HG03442 (cell line): ENCODE results near the gene PELI3.
"Not testable (repeated sequence)": the region's sequence is repeated elsewhere in the genome, so short reads cannot be mapped to it uniquely, and the experiment has no call there.

Source experiments
- ATAC-seq: cut with Tn5 transposase; IDR thresholded peaks from one replicate; pipeline ENCODE4 v1.9.1; 2021; ENCODE audit warnings: mild to moderate bottlenecking, moderate library complexity; ENCODE audit not compliant: unreplicated experiment

The PELI3 gene, protein sequence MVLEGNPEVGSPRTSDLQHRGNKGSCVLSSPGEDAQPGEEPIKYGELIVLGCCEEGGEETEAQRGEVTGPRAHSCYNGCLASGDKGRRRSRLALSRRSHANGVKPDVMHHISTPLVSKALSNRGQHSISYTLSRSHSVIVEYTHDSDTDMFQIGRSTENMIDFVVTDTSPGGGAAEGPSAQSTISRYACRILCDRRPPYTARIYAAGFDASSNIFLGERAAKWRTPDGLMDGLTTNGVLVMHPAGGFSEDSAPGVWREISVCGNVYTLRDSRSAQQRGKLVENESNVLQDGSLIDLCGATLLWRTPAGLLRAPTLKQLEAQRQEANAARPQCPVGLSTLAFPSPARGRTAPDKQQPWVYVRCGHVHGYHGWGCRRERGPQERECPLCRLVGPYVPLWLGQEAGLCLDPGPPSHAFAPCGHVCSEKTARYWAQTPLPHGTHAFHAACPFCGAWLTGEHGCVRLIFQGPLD

DNA sequence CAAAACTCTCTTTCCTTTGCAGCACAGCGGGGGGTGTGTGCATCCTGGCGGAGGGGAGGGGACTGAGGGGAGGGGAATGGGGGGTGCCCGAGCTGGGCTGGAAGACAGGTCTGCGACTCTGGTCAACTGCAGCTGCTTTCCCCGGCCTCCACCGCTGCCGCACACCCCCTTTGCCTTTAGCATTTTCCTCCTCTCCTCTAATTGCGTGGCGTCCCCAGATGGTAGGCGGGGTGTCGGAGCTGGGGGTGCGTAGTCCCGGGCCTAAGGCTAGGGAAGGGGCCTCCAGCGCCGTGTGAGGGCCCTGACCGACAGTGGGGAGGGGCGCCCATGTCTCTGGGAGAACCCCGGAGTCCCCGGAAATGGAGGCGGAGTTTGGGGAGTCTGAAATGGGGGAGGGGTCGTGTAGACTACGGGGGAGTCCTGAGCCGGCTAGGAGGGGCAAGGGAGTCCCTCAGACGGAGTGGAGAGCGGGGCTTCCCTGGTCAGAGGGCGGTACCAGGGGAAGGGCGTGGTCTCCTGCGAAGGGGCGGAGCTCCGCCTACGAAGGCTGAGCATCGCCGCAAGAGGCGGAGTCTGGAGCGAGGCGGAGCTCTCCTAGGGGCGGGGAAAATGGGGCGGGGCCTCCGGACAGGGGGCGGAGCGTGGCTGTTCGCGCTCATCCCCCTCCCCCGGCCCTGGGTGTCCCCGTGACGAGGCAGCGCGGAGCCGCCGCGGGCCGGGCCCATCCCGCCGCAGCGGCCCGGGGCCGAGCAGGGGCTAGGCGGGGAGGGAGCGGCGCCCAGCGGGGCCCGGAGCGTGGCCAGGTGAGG is at the start of gene PELI3:
Gene PELI3 (plus strand): TSS at position 681 of the 809 bp plus-strand sequence. CDS start 1,224 bp downstream, outside the sequence.
- peak; percentile 82 for ATAC-seq

DNA sequence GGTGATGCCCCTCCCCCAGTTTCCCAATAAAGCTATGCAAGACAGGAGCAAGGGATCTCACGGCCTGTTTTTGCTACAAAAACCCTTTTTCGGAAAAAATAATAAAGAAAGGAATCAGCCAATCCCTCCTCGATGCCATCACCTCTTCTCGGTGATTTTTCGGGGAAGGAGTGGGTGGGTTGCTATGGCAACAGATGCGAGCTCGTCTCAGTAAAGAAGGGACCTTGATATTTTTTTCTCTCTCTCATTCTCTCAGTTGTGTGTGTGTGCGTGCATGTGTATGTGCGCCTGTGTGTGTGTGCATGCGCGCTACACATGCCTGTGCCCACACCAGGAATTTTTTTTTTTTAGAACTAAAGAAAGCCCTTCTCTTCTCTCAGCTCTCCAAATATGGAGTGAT is 49.7 kb upstream of the PELI3 start:
- no peak for ATAC-seq

DNA sequence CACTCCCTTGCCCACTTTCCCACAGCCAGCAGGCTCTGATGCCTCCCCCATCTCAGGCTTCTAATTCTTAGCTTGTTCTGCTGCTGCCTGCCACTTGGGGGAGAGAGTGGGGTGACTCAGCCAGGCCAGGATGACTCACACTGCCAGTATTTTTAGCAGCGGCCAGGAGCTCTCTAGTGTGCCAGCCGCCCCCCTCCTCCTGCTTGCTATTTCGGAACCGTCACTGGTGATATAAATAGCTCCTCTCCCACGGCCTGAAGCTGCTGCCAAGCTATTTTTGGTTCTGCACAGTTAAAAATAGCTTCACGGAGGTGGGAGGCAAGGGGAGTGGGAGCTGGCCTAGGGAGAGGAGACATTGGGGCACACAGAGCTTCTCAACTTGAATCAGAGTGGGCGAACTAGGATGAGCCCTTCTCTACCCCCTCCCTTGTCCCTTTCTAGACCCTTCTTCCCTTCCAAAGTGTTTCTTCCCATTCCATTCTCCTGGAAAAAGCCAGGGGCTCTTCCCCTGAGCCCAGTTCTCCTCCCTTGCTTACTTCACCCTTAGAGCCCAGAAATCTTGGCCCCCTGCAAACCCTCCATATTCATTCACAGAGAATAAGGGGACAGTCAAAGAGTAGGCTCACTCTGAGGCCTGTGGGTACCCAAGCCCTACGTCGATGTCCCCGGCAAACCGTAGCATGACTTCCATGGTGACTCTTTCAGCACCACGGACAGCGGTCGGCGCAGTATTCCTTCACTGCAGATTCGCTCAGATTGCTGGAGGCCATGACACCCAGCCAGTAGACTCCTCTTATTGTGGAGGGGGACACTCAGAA is 48.3 kb upstream of the PELI3 start:
- no peak for ATAC-seq

DNA sequence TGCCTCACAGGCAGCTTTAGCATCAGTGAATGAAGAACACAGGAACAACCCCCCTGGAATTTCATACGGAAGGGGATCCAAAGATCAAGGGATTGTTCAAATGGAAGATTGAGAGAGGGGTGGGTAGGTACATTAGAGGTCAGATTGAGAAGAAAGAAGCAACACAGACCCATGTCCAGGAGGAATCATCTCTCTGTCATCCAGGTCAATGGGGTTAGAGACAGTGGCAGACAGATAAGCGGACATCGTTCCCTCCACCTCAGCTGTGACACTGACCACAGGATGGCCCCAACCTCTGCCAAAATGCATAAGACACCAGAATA is 47.8 kb upstream of the PELI3 start:
- ATAC-seq = no peak

DNA sequence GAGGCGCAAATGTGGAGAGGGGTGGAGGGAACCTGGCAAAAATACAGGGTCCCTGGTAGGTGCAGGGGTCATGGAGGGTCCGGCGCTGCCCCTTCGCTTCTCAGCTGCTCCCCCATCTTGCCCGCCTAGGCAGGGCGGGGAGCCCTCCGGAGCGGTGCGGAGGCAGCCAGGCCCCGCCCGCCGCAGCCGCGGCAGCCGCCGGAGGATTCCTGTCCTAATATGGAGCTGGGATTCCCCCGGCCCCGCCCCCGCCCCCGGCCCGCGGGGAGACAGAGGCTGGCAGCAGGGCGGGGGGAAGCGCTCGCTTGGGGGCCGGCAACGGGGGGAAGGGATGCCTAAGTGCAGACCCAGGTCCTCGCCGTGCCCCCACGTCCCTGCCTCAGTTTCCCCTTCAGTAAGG is 46.9 kb upstream of the PELI3 start:
- no peak for ATAC-seq

DNA sequence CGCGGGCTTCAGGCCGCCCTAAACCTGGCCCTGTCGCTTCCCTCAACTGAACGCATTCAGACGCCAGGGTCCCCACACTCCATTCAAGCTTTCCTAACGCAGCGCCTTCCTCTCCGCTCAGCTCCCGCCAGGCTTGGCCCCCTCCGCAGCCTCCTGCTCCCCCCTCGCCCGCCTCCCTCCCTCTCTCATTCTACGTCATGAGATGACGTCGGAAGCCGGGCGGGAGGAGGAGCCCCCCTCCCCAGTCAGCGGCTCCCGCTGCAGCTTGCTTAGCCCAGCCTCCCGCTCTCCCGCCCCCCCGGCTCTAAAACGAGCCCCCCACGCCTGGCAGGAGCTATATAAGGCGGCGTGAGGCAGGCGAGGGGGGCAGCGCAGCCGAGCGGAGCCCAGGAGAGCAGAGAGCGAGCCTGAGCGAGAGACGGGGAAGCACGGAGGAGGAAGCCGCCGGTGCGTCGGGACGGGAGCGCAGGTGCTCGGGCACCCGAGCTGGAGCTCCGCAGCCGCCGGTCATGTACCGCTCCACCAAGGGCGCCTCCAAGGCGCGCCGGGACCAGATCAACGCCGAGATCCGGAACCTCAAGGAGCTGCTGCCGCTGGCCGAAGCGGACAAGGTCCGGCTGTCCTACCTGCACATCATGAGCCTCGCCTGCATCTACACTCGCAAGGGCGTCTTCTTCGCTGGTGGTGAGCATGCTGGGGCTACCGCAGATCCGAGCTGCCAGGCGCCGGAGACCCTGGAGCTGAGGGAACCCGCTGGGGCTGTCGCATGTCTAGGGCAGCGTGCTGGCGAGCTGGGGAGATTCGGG is 45.8 kb upstream of the PELI3 start, which contains the start of gene NPAS4:
Gene NPAS4 (plus strand): TSS at position 365 of the 806 bp plus-strand sequence. CDS start 145 bp downstream, at position 510.
- no peak for ATAC-seq

DNA sequence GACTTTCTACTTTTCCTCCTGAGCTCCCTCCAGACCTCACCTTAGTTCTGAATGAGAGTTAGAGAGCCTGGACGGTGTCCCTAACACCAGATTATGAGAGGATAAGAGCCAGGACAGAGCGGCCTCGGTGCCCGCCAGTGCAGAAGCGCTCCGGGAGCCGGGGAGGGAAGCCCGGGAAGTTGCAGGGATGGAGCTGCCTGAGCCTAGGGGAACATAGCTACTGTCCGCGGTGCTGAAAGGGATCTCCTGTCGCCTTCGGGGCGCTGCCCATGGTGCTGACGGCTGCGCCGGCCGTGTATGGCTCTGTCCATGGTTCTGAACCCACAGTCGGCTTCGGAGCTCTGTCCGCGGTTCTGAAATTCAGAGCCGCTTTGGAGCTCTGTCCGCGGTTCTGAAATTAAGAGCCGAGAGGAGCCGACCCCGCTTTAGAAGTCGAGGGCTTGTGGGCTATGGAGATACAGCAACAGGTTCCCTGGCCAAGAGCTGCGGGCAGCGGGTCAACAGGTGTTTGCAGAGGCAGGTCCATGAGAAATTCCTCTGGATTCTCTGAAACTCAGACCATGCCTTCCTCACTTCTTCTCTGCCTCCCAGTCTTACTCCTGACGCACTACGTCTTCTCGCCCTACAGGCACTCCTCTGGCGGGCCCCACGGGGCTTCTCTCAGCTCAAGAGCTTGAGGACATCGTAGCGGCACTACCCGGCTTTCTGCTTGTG is 45.1 kb upstream of the PELI3 start:
- peak; percentile 57 for ATAC-seq

DNA sequence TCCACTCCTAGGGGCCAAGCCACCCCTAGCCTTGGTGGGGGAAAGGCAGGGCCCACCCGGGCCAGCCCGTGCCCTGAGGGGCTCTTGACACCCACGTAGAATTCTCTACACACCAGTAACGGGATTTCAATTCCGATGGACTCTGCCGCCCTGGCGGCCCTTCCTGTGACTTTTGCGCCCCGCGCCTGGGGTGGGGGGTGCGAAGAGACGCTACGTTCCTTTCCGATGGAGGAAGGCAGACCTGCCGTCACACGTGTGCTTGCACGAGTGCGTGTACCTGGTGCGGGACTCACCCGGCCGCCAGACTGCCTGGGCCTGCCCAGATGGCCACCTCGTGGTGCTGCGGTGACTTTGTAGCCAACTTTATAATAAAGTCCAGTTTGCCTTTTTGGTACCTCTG is 40.4 kb upstream of the PELI3 start:
- no peak for ATAC-seq

DNA sequence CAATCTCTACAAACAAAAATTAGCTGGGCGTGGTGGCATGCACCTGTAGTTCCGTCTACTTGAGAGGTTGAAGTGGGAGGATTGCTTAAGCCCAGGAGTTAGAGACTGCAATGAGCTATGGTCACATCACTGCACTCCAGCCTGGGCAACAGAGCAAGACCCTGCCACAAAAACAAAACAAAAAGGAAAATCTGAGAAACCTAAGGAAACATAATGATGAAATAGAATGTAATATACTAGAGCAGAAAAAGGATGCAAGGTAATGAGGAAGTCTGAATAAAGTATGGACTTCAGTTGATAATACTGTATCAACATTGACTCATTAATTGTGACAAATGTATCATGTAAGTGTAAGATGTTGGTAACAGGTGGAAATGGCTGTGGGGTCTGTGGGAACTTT is 37.8 kb upstream of the PELI3 start:
- no peak for ATAC-seq

DNA sequence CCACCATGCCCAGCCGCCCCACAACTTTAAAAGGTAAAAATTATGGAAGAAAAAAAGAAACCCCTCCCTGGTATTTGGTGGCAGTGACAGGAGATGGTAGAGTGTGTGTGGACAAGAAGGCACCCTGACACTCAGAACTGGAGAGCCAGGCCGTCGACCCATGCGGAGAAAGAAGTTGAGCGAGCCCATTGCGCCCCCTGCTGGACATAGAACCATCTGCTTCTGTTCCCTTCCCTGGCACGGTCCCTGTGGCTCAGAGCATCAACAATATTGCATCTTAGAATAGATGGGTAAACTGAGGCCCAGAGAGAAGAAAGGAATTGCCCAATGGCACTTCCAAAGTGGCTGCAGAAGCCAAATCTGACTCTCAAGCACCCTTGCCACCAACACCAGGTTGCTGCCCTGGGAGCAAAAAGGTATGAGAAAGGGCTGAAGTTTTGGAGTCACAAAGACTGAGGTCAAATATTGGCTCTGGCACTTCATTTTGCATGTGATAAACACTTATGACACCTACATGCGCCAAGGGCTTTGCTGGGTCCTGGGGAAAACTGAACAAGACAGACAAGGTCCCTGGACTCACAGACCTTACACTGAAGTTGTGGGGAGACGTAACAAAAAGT is 36.6 kb upstream of the PELI3 start:
- no peak for ATAC-seq

DNA sequence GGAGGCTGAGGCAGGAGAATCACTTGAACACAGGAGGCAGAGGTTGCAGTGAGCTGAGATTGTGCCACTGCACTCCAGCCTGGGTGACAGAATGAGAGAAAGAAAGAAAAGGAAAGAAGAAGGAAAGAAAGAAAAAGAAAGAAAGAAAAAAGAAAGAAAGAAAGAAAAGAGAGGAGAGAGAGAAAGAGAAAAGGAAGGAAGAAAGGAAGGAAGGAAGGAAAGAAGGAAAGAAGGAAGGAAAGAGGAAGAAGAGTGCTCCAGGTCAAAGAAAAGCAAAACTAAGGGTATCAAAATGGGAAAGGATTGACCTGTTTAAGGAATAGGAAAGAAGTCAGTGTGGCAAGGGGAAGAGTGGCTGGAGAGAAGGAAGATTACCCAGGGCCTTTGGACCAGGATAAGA is 35.4 kb upstream of the PELI3 start:
- not testable (repeated sequence) for ATAC-seq

DNA sequence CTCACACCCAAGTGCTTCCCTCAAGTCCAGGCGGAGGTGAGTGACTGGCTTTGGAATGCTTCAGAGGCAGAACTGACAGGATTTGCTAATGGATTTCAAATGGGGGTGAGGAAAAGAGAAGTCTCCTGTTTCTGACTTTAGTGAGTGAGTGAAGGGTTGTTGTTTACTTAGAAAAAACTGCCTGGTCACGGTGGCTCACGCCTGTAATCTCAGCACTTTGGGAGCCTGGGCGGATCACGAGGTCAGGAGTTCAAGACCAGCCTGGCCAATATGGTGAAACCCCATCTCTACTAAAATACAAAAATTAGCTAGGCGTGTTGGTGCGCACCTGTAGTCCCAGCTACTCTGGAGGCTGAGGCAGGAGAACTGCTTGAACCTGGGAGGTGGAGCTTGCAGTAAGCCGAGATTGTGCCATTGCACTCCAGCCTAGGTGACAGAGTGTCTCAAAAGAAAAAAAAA is 34.8 kb upstream of the PELI3 start:
- ATAC-seq = not testable (repeated sequence)

DNA sequence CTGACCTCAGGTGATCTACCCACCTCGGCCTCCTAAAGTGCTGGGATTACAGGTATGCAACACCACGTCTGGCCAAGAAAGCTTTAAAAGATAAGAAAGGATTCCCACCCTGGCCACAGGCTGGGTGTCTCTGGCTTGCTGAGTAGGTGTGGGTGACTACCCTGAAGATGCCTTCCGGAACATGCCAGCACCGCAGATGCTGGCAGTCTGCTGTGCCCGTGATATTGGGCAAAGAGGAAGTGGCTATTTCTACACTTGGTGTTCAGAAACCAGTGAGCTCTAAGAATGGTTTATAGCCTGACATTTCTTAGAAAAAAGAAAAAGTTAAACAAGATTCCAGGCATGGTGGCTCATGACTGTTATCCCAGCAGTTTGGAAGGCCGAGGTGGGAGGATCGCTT is 34.1 kb upstream of the PELI3 start:
- ATAC-seq = no peak

DNA sequence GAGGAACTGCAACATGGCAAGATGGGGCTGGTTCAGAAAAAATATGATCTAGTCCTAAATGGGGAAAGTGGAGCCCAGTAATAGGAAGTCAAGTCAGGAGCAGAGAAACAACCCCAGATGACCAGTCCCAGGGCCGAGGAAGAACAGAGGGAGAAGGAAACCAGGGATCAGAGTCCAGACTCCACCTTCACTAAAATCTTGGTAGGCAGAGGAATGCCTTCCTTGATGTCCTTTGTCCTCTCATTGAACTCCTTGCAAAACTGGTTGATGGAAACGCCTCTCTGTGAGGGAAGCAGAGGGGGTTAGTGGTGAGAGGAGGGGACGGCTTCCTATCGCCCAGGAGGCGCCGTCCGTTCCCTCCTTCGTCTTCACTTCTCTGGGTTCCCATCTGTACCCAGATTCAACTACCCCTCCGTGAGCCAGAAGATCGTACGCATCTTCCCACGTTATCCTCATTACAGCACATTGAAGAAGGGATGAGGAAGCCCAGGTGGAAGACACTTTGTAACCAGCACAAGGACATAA is 28.7 kb upstream of the PELI3 start:
- no peak for ATAC-seq

DNA sequence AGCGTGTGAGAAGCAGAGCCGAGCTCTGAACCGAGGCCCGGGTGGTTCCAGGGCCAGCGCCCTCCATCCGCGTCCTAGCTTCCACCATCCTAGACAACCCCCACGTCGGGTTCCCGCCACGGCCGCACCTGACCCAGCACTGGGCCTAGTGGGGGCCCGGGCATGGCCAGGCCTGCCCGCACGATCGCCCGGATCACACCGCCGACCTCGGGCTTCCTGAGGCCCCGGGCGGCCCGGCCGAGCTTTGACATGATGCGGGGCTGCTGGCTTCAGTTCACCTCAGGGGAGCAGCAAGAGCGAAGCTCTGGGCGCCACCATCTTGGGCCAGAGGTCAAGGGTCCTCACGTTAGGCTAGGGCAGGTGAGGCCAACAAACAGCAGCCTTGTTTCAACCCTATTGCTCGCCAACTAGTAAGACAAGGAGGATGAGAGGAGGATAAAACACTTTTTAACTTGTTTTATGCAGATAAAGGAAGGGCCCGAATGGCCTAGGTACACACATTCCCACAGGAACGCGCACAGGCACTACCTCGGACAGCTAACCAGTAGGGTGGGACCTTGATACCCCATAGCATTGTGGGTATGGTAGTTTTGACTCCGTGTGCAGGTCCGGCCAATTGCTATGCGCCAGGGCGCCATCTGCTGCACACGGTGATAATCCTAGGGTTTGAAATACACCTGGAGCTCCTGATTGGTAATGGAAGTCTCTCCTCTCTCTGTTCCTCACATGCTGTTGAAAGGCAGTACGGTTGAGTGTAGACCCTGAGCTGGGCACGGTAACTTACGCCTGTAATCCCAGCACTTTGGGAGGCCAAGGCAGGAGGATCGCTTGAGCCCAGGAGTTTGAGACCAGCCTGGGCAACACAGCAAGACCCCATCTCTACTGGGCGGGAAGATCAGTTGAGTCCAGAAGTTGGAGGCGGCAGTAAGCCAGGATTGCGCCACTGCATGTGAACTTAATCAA is 27.9 kb upstream of the PELI3 start, which contains the start of gene MRPL11:
Gene MRPL11 (minus strand): TSS at position 345 of the 963 bp plus-strand sequence. CDS start 94 bp downstream, at position 251.
- ATAC-seq = peak; percentile 86

DNA sequence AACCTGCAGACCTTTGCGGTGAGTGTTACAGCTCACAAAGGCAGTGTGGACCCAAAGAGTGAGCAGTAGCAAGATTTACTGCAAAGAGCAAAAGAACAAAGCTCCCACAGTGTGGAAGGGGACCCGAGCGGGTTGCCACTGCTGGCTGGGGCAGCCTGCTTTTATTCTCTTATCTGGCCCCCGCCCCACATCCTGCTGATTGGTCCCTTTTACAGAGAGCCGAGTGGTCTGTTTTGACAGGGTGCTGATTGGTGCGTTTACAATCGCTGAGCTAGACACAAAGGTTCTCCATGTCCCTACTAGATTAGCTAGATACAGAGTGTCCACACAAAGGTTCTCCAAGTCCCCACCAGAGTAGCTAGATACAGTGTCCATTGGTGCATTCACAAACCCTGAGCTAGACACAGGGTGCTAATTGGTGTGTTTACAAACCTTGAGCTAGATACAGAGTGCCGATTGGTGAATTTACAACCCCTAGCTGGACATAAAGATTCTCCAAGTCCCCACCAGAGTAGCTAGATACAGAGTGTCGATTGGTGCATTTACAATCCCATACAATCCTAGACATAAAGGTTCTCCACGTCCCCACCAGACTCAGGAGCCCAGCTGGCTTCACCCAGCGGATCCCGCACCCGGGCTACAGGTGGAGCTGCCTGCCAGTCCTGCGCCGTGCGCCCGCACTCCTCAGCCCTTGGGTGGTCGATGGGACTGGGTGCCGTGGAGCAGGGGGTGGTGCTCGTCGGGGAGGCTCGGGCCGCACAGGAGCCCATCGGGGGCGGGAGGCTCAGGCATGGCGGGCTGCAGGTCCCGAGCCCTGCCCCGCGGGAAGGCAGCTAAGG is 26.4 kb upstream of the PELI3 start:
- ATAC-seq = not testable (repeated sequence)

DNA sequence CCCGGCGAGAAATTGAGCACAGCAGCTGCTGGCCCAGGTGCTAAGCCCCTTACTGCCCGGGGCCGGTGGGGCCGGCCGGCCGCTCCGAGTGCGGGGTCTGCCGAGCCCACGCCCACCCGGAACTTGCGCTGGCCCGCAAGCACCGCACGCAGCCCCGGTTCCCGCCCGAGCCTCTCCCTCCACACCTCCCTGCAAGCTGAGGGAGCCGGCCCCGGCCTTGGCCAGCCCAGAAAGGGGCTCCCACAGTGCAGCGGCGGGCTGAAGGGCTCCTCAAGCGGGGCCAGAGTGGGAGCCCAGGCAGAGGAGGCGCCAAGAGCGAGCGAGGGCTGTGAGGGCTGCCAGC is 25.8 kb upstream of the PELI3 start:
- ATAC-seq = not testable (repeated sequence)
